SK-N-SH (cell line): ENCODE data around the gene COL3A1. TPM values are rescaled to one million over a fixed set of nuclear protein-coding genes. Genes with fewer than 3 reads are reported as not detected.

Experiments
- CTCF ChIA-PET: fragments of 300-600, 350-600 bp; formaldehyde crosslinking; extraction: SDS; loops from one replicate; lab custom pipeline; 2021; lab: Yijun Ruan, JAX
- POLR2A ChIA-PET: fragments of 350-600 bp; sonication (Branson Sonifier 250); formaldehyde crosslinking; extraction: SDS; loops from one replicate; lab custom pipeline; 2020; ENCODE audit warnings: antibody characterized with exemption, inconsistent platforms; lab: Yijun Ruan, JAX
- DNase-seq: peaks from one replicate; pipeline ENCODE4 v3.0.0; 2012
- H2AFZ ChIP-seq: fragments of 200-600 bp; sonication (generic); 2 replicates; pipeline ENCODE4 v1.8.1; 2016; ENCODE audit warnings: antibody characterized with exemption, mild to moderate bottlenecking, low read depth
- H3F3A ChIP-seq: fragments of 200-600 bp; sonication (generic); replicated peaks from 2 replicates; pipeline ENCODE3; 2016; ENCODE audit warnings: antibody characterized with exemption, mild to moderate bottlenecking; ENCODE audit not compliant: insufficient read depth
- H3K27ac ChIP-seq, 2 experiments: fragments of 200-500 bp in 1 of 2; fragments of 200-600 bp in 1 of 2; sonication (Bioruptor generic) in 1 of 2; sonication (generic), shearing (Covaris generic) in 1 of 2; 2 replicates each; pipeline versions ENCODE4 v1.5.1 to v1.6.1; 2014 to 2016; ENCODE audit warnings: low read depth in 2 of 2, inconsistent platforms in 1 of 2, low read length in 1 of 2, mild to moderate bottlenecking in 1 of 2, mixed read lengths in 1 of 2
- H3K27me3 ChIP-seq: fragments of 200-600 bp; sonication (generic), shearing (Covaris generic); 2 replicates; pipeline ENCODE4 v1.6.1; 2016; ENCODE audit warnings: mixed run types; ENCODE audit not compliant: insufficient read depth
- H3K36me3 ChIP-seq, 2 experiments: fragments of 200-500 bp in 1 of 2; fragments of 200-600 bp in 1 of 2; sonication (Bioruptor generic) in 1 of 2; sonication (generic) in 1 of 2; replicated peaks in 1 of 2; 2 replicates each; pipeline versions ENCODE3 to v1.5.1; 2014 to 2016; ENCODE audit warnings: low read length in 1 of 2, mild to moderate bottlenecking in 1 of 2; ENCODE audit not compliant: insufficient read depth in 2 of 2, control insufficient read depth in 1 of 2
- H3K4me1 ChIP-seq, 2 experiments: fragments of 200-500 bp in 1 of 2; fragments of 200-600 bp in 1 of 2; sonication (Bioruptor generic) in 1 of 2; sonication (generic), shearing (Covaris generic) in 1 of 2; 2 replicates each; pipeline versions ENCODE4 v1.5.1 to v1.6.1; 2014 to 2016; ENCODE audit warnings: low read depth in 1 of 2, low read length in 1 of 2, mixed run types in 1 of 2; ENCODE audit not compliant: insufficient read depth in 2 of 2, control insufficient read depth in 1 of 2
- H3K4me2 ChIP-seq: fragments of 200-600 bp; sonication (generic), shearing (Covaris generic); 2 replicates; pipeline ENCODE4 v1.6.1; 2017; ENCODE audit warnings: mixed run types
- H3K4me3 ChIP-seq, 2 experiments: fragments of 200-500 bp in 1 of 2; fragments of 200-600 bp in 1 of 2; sonication (Bioruptor generic) in 1 of 2; sonication (generic), shearing (Covaris generic) in 1 of 2; 2 replicates each; pipeline versions ENCODE4 v1.5.1 to v1.8.1; 2014 to 2016; ENCODE audit warnings: low read depth in 2 of 2, inconsistent platforms in 1 of 2, low read length in 1 of 2, mild to moderate bottlenecking in 1 of 2, mixed read lengths in 1 of 2, moderate library complexity in 1 of 2
- H3K79me2 ChIP-seq: fragments of 200-600 bp; sonication (generic); 2 replicates; pipeline ENCODE4 v1.8.1; 2017; ENCODE audit warnings: mild to moderate bottlenecking; ENCODE audit not compliant: insufficient read depth
- H3K9ac ChIP-seq: fragments of 200-600 bp; sonication (generic); 2 replicates; pipeline ENCODE4 v1.6.1; 2017; ENCODE audit warnings: mixed run types
- H3K9me2 ChIP-seq: fragments of 200-600 bp; sonication (generic); 2 replicates; pipeline ENCODE4 v1.6.1; 2017; ENCODE audit warnings: mixed run types
- H3K9me3 ChIP-seq: fragments of 200-600 bp; sonication (generic); 2 replicates; pipeline ENCODE4 v1.6.1; 2017; ENCODE audit warnings: mixed run types, mild to moderate bottlenecking, moderate library complexity
- H4K20me1 ChIP-seq: fragments of 200-600 bp; sonication (generic); 2 replicates; pipeline ENCODE4 v1.6.1; 2017; ENCODE audit warnings: mild to moderate bottlenecking, mixed run types; ENCODE audit not compliant: insufficient read depth
- EP300 ChIP-seq, 2 experiments: IDR thresholded peaks; 2 replicates each; pipeline versions ENCODE4 v1.4.0 to v1.6.1; 2012; ENCODE audit warnings: borderline replicate concordance in 1 of 2, low read depth in 1 of 2, low read length in 1 of 2
- EZH2phosphoT487 ChIP-seq: fragments of 200-600 bp; sonication (generic); IDR thresholded peaks from 2 replicates; pipeline ENCODE4 v1.6.1; 2017; ENCODE audit warnings: low read depth, mixed run types, mild to moderate bottlenecking, antibody characterized with exemption, moderate library complexity, borderline replicate concordance
- FOSL2 ChIP-seq: IDR thresholded peaks from 2 replicates; pipeline ENCODE4 v1.4.0; 2012; ENCODE audit warnings: low read depth, mild to moderate bottlenecking, moderate library complexity, borderline replicate concordance
- FOXM1 ChIP-seq: IDR thresholded peaks from 2 replicates; pipeline ENCODE4 v1.4.0; 2012; ENCODE audit warnings: low read depth, mild to moderate bottlenecking
- GABPA ChIP-seq: IDR thresholded peaks from 2 replicates; pipeline ENCODE4 v1.4.0; 2012; ENCODE audit warnings: low read depth, mild to moderate bottlenecking
- JUND ChIP-seq: IDR thresholded peaks from 2 replicates; pipeline ENCODE4 v1.4.0; 2012
- NFIC ChIP-seq: IDR thresholded peaks from 2 replicates; pipeline ENCODE4 v1.4.0; 2012; ENCODE audit warnings: borderline replicate concordance
- RCOR1 ChIP-seq: fragments of 150-350 bp; IDR thresholded peaks from 2 replicates; pipeline ENCODE4 v1.6.1; 2017; ENCODE audit warnings: antibody characterized with exemption, low read length
- RFX5 ChIP-seq: IDR thresholded peaks from 2 replicates; pipeline ENCODE4 v1.6.1; 2012; ENCODE audit warnings: mild to moderate bottlenecking, improper control_type of control experiment, low read length
- RXRA ChIP-seq: IDR thresholded peaks from 2 replicates; pipeline ENCODE4 v1.4.0; 2012; ENCODE audit warnings: low read depth, mild to moderate bottlenecking, borderline replicate concordance
- SIN3A ChIP-seq: IDR thresholded peaks from 2 replicates; pipeline ENCODE4 v1.6.1; 2012; ENCODE audit warnings: low read depth, mild to moderate bottlenecking, low read length, moderate library complexity, borderline replicate concordance
- SMC3 ChIP-seq: IDR thresholded peaks from 2 replicates; pipeline ENCODE4 v1.6.1; 2012; ENCODE audit warnings: low read depth, low read length, improper control_type of control experiment
- TAF1 ChIP-seq: IDR thresholded peaks from 2 replicates; pipeline ENCODE4 v1.6.1; 2012; ENCODE audit warnings: low read depth, mild to moderate bottlenecking, low read length, moderate library complexity, borderline replicate concordance
- TCF12 ChIP-seq: IDR thresholded peaks from 2 replicates; pipeline ENCODE4 v1.4.0; 2012
- TEAD4 ChIP-seq: IDR thresholded peaks from 2 replicates; pipeline ENCODE4 v1.4.0; 2012; ENCODE audit warnings: mild to moderate bottlenecking, borderline replicate concordance; ENCODE audit not compliant: insufficient read depth
- WGBS: methylation state at CpG from one replicate; pipeline ENCODE4 v1.1.6; 2017; ENCODE audit warnings: low lambda C conversion rate; 5-methylcytosine and 5-hydroxymethylcytosine counted together
- polyA plus RNA-seq, 3 experiments: library from polyadenylated mRNA; depleted of rRNA; stranded (reverse); fragments of >200 nt; gene quantifications; 2 replicates each; pipeline ENCODE4 v1.2.3, GENCODE V29; 2012
- TF ChIP-seq, protein P1 (sequence below): fragments of 200-600 bp; sonication (generic); IDR thresholded peaks from 2 replicates; pipeline ENCODE4 v1.6.1; 2017; ENCODE audit warnings: antibody characterized with exemption, mild to moderate bottlenecking, moderate library complexity
- TF ChIP-seq, protein P2 (sequence below): IDR thresholded peaks from 2 replicates; pipeline ENCODE4 v1.6.1; 2012; ENCODE audit warnings: mild to moderate bottlenecking, low read depth, low read length, moderate library complexity

The COL3A1 gene
- polyA plus RNA-seq, 1 of the 3 experiments (the other 2 are of a cell fraction) = 987 TPM

DNA sequence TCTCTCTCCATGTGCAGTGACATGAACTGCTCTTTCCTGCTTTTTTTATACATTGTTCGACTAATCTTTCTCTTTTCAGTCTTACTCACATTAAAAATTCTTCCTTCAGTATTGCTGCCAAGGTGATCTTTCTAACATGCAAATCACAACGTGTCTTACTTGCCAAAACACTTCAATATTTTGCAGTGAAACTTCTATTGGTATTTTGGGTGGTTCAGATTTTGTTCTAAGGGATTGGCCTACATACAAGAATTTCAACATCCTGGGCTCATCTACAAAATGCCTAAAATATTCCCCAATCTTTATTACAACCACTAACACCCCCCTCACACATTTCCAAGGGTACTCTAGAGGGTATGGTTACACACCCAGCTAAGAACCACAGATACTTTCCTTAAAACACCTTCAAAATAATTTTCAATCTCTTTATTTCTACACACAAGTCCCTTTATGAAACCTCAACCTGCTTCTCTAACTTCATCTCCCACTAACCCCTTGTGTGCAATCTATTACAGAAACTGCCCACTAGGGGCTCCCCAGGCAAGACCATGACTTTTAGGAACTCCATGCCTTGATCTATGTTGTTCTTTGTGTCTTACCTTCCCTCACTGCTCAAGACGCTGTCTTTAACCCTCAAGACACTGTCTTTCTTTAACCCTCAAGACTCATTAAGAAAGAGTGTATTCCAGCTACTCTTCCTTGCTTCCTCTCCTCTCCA lies 50.9 kb downstream of the COL3A1 start:
- Histone ChIP-seq H4K20me1 (no peaks in the 10 kb centered on the region), H3K9me2 (no peaks in the 10 kb centered on the region), H3K4me3 (no peak overlapping the region), H3K79me2 (no peaks in the 10 kb centered on the region), H3F3A (peaks cover 24% of the 10 kb centered on the region), H2AFZ (no peak overlapping the region), H3K4me1 (peaks cover 10 to 18% of the 10 kb centered on the region in 2 experiments), H3K27ac (no peak overlapping the region; a peak in 1 of 4 replicates), H3K9ac (no peak overlapping the region), H3K36me3 (no peaks in the 10 kb centered on the region), H3K27me3 (no peaks in the 10 kb centered on the region), H3K9me3 (no peaks in the 10 kb centered on the region), H3K4me2 (no peak overlapping the region)
- WGBS = 89% methylated on average over 3 of the region's 3 CpGs
- CTCF ChIA-PET = interaction anchor here (0.6 to 1.5 kb wide), 4 partner anchors 10 to 174 kb away, joined by 3 to 4 read pairs (median 3); no protein-coding TSS in a partner anchor
- POLR2A ChIA-PET = no interaction called here
- no peak for DNase-seq
- TF ChIP-seq RXRA (no peak), RCOR1 (no peak)
- TF ChIP-seq, protein P1, sequence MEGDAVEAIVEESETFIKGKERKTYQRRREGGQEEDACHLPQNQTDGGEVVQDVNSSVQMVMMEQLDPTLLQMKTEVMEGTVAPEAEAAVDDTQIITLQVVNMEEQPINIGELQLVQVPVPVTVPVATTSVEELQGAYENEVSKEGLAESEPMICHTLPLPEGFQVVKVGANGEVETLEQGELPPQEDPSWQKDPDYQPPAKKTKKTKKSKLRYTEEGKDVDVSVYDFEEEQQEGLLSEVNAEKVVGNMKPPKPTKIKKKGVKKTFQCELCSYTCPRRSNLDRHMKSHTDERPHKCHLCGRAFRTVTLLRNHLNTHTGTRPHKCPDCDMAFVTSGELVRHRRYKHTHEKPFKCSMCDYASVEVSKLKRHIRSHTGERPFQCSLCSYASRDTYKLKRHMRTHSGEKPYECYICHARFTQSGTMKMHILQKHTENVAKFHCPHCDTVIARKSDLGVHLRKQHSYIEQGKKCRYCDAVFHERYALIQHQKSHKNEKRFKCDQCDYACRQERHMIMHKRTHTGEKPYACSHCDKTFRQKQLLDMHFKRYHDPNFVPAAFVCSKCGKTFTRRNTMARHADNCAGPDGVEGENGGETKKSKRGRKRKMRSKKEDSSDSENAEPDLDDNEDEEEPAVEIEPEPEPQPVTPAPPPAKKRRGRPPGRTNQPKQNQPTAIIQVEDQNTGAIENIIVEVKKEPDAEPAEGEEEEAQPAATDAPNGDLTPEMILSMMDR = peak; percentile 55

DNA sequence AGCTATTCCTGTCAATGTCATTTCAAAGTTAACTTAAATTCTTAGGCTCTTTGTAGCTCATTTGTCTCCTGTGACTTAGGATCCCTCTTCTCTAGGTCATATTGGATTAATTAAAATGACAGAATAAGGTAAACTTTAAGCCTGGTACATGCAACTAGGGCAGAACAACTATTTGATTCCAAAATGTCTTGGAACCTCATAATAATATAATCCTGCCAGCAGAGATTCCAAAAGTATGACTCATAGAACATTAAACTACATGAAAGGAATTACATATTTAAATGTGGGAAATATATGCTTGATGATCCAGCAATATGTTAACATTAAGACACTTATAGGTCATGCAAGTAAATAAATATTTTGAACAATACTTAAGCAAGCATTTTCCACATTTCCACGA lies 63.3 kb downstream of the COL3A1 start:
- no peak for DNase-seq
- no peak overlapping the region for H3K4me3 ChIP-seq
- H3K4me1 ChIP-seq = peaks cover 0 to 7% of the 10 kb centered on the region in 2 experiments; a peak in 1 of 4 replicates
- 96% methylated on average over 1 of the region's 1 CpG for WGBS
- H3K27me3 ChIP-seq = no peaks in the 10 kb centered on the region
- peaks cover 19 to 28% of the 10 kb centered on the region in 2 experiments for H3K36me3 ChIP-seq
- ChIA-PET POLR2A (no interaction called here), CTCF (no interaction called here)
- no peak overlapping the region for H3K9ac ChIP-seq
- H2AFZ ChIP-seq = no peak overlapping the region
- H3K79me2 ChIP-seq = no peaks in the 10 kb centered on the region
- no peak for TF ChIP-seq SIN3A
- TF ChIP-seq TCF12 = peak; percentile 62
- peak; percentile 29; the same call in 1 of the 2 replicates for TF ChIP-seq TEAD4
- no peak for TF ChIP-seq EZH2phosphoT487
- peak; percentile 29; the same call in 1 of the 2 replicates for TF ChIP-seq NFIC
- peak; percentile 25; the same call in 1 of the 2 replicates for TF ChIP-seq FOSL2
- no peak for TF ChIP-seq FOXM1
- TF ChIP-seq EP300 (IDR thresholded peaks at IDR 0.05; ENCODE audit: borderline replicate concordance in 1 of 2, low read depth in 1 of 2, low read length in 1 of 2) = 0 out of 4 replicates have a peak, but pooled peaks of 1 of the 2 experiments have one; percentile 17
- TF ChIP-seq SMC3 = no peak
- no peak for TF ChIP-seq TAF1
- TF ChIP-seq JUND = peak; percentile 55
- no peak for TF ChIP-seq RFX5
- TF ChIP-seq, protein P2, sequence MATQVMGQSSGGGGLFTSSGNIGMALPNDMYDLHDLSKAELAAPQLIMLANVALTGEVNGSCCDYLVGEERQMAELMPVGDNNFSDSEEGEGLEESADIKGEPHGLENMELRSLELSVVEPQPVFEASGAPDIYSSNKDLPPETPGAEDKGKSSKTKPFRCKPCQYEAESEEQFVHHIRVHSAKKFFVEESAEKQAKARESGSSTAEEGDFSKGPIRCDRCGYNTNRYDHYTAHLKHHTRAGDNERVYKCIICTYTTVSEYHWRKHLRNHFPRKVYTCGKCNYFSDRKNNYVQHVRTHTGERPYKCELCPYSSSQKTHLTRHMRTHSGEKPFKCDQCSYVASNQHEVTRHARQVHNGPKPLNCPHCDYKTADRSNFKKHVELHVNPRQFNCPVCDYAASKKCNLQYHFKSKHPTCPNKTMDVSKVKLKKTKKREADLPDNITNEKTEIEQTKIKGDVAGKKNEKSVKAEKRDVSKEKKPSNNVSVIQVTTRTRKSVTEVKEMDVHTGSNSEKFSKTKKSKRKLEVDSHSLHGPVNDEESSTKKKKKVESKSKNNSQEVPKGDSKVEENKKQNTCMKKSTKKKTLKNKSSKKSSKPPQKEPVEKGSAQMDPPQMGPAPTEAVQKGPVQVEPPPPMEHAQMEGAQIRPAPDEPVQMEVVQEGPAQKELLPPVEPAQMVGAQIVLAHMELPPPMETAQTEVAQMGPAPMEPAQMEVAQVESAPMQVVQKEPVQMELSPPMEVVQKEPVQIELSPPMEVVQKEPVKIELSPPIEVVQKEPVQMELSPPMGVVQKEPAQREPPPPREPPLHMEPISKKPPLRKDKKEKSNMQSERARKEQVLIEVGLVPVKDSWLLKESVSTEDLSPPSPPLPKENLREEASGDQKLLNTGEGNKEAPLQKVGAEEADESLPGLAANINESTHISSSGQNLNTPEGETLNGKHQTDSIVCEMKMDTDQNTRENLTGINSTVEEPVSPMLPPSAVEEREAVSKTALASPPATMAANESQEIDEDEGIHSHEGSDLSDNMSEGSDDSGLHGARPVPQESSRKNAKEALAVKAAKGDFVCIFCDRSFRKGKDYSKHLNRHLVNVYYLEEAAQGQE = no peak
- no peak for TF ChIP-seq GABPA
- no peaks in the 10 kb centered on the region for H3K9me3 ChIP-seq
- no peaks in the 10 kb centered on the region for H3K9me2 ChIP-seq
- no peaks in the 10 kb centered on the region for H4K20me1 ChIP-seq
- no peak overlapping the region for H3K4me2 ChIP-seq
- peaks cover 15% of the 10 kb centered on the region for H3F3A ChIP-seq
- peak overlapping the region in 1 of 2 experiments; percentile 53; a peak in 3 of 4 replicates for H3K27ac ChIP-seq
